ENCODE results near the gene RAP1GDS1. TPM values are rescaled to one million over a fixed set of nuclear protein-coding genes. Genes with fewer than 3 reads are reported as not detected.

Gene RAP1GDS1
- total and polyA plus RNA-seq, 2 of the 13 experiments (the other 11 are each of a cell fraction or from before 2014, with no cell fraction given) = 19.3 to 42.5 TPM

- TF ChIP-seq ZNF207 (IDR thresholded peaks at IDR 0.05; ENCODE audit: borderline replicate concordance) = no peak
- no peak for TF ChIP-seq DZIP1 (CRISPR knock-in tag; IDR thresholded peaks at IDR 0.05)
- TF ChIP-seq STAT6 (CRISPR knock-in tag; IDR thresholded peaks at IDR 0.05; ENCODE audit: borderline replicate concordance) = 0 out of 2 replicates have a peak, but pooled peaks have one; percentile 4
- no peak for TF ChIP-seq ZBTB10 (CRISPR knock-in tag; IDR thresholded peaks at IDR 0.05; ENCODE audit: borderline replicate concordance)
- no peak for TF ChIP-seq ZNF274 (CRISPR knock-in tag; IDR thresholded peaks at IDR 0.05)
- TF ChIP-seq ZNF281 (CRISPR knock-in tag; IDR thresholded peaks at IDR 0.05; ENCODE audit: borderline replicate concordance) = peak; percentile 50; the same call in 1 of the 2 replicates
- TF ChIP-seq ZNF761 (CRISPR knock-in tag; conservative IDR thresholded peaks at IDR 0.05) = no peak
- TF ChIP-seq DR1 (CRISPR knock-in tag; IDR thresholded peaks at IDR 0.05) = no peak
- TF ChIP-seq ATRX (CRISPR knock-in tag; IDR thresholded peaks at IDR 0.05; ENCODE audit: borderline replicate concordance) = no peak
- TF ChIP-seq ELK4 (CRISPR knock-in tag; IDR thresholded peaks at IDR 0.05; ENCODE audit: borderline replicate concordance) = no peak
- TF ChIP-seq ZNF543 (CRISPR knock-in tag; IDR thresholded peaks at IDR 0.05) = no peak
- no peak for TF ChIP-seq IRX3 (CRISPR knock-in tag; IDR thresholded peaks at IDR 0.05; ENCODE audit: borderline replicate concordance, low read depth)
- TF ChIP-seq ZNF720 (CRISPR knock-in tag; IDR thresholded peaks at IDR 0.05) = no peak
- no peak for TF ChIP-seq CBX1 (IDR thresholded peaks at IDR 0.05; ENCODE audit: low read depth)
Observed at GRCh38 chr4:98260047-98260578, 1.1 kb upstream of the RAP1GDS1 start (continued).

Measured in HepG2 (cell line).